ENCODE data around the gene C12orf43.

DNA sequence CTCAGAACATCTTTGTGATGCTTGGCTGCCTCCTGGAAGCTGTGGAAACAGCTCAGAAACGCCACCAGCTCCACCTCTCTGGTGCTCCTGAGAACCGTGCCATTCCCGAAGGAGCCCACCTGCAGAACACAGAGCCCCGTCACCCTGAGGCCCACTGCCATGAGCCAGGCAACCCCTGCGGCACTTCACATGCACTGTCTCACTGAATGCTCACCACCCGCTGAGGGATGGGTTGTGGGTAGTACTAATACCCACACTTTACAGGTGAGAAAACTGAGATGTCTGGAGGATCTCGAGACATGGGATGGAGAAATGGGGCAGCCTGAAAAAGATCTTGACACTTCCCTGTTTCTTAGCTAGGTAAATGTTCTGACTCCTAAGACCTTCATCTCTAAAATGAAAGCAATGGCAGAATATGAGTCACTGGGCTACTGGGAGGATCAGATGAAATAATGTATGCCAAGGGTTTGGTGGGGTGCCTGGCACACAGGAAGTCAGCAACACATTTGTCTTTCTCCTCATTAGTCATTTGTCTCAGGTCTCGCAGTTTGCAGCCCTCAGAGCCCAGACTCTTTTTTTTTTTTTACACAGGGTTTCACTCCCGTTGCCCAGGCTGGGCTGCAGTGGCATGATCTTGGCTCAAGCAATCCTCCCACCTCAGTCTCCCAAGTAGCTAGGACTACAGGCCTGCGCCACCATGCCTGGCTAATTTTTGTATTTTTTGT is 17.5 kb upstream of the C12orf43 start:
- no peak for TF ChIP-seq CTCF (IDR thresholded peaks at IDR 0.05)
- TF ChIP-seq POLR2A (IDR thresholded peaks at IDR 0.05), result no peak
- no peak for TF ChIP-seq POLR2AphosphoS5 (IDR thresholded peaks at IDR 0.05)
